EH (cell line): ENCODE data around the gene CARD16.
"Not testable (repeated sequence)": the region's sequence is repeated elsewhere in the genome, so short reads cannot be mapped to it uniquely, and the experiment has no call there.

Experiments used
- DNase-seq: peaks from one replicate; pipeline ENCODE4 v3.0.0-alpha.2; 2015; ENCODE audit warnings: low read depth

CARD16 gene

DNA sequence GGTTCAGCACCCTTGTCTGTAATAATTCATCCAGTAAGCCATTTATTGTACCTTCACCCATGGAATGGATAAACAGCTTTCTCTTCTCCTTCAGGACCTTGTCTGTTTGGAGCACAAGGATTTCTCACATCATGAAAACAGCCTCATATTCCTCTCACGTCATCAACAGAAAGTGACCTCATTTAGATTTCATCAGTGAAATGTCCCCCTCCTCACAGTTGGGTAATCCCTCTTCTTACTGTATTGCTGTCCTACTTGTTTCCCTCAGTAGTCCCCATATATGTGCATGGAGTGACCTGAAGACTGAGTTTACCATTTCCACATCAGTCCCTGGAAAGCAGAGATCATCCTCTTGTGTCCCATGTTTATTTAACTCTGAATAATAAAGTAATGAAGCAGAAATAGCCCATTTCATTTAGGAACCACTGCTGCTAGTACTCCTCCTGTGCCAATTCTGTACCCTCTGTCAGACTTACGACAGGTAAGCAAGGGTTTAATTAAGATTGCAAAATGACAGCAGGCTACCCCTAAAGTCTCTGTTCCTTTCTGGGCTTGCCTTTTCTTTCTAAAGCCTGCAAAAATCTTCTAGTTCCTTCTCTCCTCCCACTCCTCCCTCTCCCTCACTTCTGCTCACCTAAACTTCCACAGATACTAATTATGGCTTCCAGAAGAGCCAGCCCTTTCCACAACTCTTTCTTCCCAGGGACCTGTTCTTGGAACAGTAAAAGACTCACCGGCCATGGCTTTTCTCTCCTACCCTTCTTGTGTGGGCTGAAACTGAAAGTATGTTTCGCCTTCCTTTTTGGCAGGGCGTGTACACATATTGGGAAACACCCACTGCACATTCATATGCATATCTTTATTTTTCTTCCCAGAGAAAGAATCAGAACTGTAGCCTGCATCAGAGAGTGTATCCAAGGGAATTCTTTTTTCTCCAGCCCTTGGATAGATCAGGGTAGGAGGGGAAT lies at the start of gene CARD16:
Gene CARD16 (minus strand): TSS at position 779 of the 968 bp plus-strand sequence. CDS start 38 bp downstream, at position 741.
- peak; percentile 42 for DNase-seq

DNA sequence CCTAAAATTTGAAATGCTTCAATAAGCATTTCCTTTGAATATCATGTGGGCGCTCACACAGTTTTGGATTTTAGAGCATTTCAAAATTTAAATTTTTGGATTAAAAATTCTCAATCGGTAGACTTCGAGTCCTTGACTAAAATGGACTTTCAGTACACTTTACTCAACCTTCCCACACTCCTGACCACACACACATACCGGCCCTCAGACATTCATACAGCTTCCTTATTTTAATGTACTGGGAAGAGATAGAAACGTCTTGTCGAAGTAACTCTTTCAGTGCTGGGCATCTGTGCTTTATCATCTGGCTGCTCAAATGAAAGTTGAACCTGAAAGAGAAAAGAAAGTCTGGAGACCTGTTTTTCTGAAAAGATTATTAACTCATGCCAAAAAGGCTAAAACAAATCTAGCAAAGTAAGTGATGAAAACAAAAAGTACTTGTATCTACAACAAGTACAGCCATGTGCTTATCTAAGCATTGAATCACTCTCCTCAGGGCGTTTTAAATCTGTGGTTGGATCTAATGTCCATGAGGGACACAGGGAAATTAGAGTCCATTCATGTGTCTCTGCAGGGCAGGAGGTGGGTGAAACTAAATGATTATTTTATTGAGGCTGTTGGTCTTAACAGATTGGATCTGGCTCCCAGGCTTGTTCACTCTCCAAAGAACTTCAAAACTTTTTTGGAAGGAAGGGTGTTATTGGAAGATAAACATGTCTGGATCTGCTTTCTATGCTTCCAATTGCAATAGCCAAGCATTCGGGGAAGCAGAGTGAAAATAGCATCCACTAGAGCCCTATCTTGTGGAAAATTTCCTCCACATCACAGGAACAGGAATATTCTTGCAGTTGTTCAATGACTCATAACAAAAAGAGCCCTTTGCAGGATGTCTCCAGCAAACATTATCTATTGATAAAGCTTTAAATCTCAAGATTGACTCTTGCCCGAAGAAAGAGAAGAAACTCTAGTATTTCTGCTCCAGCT lies 47.4 kb upstream of the CARD16 start:
- peak; percentile 64 for DNase-seq

DNA sequence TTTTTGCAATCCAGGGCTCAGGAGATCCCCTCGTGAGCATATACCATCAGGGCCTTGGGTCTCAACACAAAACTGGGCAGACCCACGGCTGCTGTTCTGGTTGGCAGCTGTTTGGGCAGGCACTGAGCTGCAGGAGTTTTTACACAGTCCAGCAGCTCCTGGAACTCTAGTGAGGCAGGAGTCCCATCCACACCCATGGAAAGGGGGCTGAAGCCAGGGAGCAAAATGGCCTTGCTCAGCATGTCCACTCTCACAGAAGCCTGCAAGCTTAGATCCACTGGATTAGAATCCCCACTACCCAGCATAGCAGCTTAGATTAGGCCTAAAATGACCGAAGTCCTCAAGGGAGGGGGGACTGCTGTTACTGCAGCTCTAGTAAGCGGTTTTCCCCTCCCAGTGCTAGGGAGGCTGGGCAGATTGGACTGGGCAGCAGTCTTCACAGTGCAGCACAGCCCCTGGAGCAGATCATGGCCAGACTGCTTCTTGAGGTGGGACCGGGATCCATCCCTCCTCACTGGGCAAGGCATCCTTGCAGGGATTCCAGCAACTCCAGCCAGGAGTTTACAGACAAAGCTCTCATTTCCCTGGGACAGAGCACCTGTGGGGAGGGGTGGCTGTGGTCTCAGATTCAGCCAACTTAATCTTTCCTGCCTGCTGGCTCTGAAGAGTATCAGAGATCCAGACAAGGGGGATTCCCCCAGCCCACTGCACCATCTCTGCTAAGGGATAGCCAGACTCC lies 36.4 kb upstream of the CARD16 start:
- no peak for DNase-seq

DNA sequence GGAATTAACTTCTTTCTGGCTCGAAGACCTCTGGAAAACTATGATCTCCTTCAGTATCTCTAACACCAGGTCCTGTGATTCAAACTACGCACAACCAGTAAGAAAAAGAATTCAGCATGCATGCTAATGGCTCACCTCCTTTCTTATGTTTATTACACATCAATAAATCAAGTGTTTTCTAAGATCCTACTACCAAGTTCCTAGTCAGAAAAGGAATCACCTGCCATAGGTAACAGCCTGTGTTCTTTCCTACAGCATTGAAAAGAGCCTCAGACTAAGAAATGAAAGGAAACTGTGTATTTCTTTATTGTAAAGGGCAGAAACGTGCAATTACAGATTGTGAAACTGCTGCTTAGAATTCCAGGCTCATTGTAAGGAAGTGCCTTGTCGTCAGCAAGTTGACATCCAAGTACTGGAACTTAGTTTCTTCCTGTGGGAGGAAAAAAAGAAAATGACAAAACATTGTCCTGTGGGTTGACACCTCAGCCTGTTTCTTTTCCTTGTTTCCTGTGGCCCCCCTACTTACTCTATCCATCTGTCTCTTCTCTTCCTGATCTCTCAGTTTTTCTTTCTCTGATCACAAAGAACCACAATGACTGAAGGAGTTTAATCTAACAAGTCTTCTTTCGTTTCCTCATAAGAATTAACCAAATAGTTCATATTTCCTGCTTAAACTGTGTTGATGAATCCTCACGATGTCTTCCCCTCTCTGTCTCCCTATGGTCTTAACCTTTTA lies 35.2 kb upstream of the CARD16 start:
- peak; percentile 32 for DNase-seq

DNA sequence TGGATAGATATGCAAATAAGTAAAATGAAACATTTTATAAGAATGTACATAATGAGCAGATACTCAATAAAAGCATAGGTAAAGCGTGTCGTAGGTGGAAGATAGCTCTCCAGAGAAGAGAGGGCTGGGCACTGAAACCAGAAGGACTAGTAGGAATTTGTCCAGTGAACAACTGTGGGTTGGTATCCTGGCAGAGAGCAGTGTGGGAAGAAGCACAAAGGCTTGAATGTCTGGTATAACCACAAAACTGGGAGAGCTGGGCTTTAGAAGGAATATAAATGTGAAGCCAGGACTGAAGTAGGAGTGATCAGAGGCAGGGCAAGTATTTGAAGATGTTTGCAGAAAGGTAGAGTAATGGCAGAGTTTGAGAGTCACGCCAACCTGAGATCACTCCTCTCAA lies 33.1 kb upstream of the CARD16 start:
- DNase-seq, result no peak

DNA sequence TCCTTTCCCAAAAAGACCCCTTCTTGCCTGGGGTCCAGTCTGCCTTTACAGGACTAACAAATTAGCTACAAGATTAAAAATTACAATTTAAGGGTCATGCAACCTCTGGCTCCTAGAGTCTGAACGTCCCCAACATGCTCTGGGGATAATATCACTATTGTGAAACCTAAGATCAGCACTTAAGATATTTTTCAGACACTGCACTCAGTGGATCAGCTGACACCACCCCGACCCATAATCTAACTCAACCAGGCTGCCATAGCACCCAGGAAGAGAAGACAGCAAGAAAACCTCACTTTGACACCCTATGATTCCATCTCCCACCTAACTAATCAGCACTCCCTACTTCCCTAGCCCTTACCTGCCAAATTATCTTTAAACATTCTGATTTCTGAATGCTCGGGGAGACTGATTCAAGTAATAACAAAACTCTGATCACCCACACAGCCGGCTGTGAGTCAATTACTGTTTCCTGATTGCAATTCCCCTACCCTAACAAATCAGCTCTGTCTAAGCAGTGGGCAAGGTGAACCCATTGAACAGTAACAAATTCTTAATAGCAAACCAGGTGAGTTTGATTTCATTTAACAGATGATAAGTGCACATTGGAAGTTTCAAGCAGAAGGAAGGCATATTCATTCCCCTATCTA lies 32.1 kb upstream of the CARD16 start:
- DNase-seq, result not testable (repeated sequence)

DNA sequence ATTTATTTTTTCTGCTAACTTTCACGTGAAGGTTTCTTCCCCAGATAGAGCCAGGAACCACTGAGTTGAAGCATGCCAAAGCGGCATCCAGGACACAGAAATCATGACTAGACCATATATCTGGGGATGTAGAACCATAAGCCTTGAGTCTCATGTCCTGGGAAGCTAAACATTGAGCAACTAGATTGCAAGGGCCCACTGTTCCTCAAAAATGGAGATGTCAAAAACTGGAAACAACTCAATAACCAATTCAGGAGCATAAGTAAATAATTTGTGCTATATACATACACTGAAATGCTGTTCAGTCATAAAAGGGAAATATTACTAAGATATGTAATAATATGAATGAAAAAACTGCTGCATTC lies 29.0 kb upstream of the CARD16 start:
- DNase-seq, result no peak

DNA sequence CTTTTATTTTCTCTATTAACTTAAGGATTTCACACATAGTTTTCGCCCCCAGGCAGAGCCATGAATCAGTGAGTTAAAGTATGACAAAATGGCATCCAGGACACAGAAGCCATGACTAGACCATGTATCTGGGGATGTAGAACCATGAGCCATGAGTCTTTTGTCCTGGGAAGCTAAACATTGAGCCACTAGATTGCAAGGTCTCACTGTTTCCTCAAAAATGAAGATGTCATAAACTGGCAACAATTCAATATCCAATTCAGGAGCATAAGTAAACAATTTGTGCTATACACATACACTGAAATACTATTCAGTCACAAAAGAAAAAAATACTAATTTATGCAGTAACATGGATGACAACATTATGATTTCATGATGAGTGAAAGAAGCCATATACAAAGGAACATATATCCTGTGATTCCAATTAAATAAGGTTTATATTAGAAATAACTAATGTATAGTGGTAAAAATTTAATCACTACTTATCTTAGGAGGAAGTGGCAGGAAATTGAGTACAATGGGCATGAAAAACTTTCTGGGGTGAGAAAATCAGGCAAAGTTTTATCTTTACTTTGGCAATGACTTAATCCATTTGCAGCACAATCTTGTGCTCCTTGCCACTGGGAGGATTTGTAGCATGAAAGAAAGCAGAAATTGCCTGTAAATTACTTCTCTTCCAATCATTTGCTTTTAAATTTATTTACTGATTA lies 28.5 kb upstream of the CARD16 start:
- DNase-seq, result peak; percentile 4

DNA sequence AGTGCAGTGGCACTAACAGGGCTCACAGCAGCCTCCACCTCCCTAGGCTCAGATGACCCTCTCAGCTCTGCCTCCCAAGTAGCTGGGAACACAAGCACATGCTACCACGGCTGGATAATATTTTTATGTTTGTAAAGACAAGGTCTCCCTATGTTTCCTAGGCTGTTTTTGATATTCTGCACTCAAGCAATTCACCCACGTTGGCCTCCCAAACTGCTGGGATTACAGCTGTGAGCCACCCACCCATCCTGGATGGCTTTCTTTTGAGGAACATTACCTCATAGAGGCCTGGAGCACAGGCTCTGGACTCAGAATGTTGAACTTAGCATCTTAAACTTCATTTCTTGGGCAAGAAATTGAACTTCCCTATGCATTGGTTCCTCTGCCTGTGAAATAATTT lies 26.9 kb upstream of the CARD16 start:
- DNase-seq, result not testable (repeated sequence)

DNA sequence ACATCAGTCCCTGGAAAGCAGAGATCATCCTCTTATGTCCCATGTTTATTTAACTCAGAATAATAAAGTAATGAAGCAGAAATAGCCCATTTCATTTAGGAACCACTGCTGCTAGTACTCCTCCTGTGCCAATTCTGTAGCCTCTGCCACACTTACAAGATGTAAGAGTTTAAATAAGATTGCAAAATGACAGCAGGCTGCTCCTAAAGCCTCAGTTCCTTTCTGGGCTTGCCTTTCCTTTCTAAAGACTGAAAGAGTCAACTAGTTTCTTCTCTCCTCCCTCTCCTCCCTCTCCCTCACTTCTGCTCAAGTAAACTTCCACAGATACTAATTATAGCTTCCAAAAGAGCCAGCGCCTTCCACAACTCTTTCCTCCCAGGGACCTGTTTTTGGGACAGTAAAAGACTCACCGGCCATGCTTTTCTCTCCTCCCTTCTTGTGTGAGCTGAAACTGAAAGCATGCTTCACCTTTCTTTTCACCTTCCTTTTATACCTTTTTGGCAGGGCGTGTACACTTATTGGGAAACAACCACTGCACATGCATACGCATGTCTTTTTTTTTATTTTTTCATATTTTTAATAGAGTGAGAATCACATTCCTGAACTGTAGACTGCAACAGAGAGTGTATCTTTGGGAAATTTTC lies 26.1 kb upstream of the CARD16 start:
- DNase-seq, result no peak

DNA sequence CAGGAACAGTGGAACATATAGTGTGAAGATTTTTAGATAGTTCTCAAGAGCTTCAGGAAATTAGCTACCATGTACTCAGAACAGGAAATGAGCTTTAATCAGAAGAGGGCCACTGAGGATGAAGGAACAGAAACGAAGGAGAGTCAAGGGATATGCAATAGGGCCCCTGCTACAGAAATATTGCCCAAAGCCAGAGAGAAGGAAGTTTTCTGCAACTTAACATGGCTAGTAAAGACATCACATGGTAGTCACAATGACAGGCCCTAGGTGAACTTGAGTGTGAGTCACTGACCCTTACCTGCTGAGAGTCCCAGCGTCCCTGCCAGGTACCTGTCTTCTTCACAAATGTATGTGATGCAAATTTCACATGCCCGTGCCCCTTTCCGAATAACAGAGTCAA lies 25.2 kb upstream of the CARD16 start:
- no peak for DNase-seq

DNA sequence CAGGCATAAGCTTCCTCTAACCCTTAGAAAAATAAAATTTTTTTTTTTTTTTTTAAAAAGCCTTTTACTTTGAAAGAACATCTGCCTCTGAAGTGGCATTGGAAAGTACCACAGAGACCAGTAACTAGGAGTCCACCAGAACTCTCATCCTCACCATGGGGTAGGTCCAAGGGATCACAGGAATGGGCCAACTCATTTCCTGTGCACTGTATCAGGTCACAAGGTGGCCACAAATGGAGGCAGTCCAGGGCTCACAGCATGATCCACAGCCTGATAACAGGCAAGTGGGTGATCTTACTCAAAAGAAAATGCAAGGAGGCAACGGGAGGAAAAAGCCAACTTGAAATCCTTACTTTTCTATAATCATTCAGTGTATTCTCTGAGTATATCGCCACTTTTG lies 24.6 kb upstream of the CARD16 start:
- not testable (repeated sequence) for DNase-seq

DNA sequence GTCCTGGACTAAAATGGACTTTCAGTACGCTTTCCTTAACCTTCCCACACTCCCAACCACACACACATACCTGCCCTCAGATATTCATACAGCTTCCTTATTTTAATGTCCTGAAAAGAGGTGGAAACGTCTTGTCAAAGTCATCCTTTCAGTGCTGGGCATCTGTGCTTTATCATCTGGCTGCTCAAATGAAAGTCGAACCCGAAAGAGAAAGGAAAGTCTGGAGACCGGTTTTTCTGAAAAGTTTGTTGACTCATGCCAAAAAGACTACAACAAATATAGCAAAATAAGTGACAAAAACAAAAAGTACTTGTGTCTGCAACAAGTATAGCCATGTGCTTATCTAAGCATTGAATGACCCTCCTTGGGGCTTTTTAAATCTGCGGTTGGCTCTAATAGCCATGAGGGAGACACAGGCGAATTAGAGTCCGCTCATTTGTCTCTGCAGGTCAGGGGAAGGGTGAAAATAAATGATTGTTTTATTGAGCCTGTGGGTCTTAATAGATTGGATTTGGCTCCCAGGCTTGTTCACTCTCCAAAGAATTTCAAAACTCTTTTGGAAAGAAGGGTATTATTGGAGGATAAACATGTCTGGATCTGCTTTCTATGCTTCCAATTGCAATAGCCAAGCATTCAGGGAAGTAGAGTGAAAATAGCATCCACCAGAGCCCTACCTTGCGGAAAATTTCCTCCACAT lies 18.3 kb upstream of the CARD16 start:
- DNase-seq, result not testable (repeated sequence)

DNA sequence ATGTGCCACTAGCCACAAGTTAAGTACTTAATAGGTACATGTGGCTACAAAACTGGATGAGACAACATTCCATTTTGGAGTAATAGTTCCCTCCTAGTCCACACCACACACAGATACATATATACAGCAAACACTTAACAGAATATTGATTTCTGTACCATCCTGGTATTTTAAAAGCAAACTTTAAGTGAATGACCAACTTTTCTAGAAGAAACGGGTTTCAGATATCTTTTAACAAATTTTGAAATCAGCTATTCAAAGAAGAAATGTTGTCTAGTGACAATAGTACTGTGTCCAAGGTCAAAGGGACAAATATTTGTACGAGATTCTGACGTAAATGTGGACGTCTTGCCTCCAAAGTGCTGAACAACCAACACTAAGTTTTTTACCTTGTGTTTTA lies 12.3 kb upstream of the CARD16 start:
- DNase-seq, result no peak

DNA sequence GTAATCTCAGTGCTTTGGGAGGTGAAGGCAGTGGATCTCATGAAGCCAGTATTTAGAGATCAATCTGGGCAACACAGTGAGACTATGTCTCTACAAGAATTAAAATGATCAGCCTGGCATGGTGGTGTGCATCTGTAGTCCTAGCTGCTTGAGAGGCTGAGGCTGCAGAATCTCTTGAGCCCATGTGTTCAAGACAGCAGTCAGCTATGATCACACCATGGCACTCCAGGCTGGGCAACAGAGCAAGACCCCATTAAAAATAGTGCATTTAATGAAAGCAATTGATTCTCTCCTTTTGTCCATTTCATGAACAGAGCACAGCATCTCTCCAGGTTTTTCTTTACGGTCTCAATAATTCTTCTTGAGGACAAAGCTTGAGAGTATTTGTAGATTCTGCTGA lies 11.3 kb upstream of the CARD16 start:
- no peak for DNase-seq

DNA sequence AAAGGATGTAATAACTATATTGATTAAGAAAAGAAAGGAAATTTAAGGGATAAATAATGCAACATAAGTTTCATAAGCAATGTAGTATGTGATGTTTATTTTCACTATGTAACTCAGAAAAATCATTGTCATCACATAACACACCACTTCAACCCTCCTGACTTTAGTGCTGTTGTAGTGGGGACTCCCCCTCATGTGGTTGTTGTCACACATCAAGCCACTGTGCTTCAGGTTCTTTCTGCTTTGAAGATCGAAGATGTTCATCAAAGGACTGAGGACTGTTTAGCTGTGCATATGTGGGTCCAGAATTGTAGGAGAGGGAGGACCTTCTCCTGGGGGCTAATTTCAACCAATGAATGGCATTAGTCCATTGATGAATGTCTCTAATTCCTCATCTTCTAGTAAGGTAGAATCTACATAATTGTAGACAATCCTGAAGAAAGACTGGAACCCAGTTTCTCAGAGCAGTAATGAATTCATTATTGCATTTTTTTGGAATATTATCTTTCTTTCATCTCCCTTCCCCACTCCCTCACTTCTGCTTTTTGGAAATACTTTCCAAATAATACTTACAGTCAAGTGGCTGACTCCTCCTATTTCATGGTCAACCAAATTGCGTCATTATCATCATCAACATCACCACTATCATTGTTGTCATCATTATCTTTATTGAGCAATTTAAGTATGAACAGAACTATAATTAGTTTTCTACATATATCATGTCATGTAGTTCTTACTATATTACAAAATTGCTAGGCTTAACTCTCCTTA lies 9.8 kb upstream of the CARD16 start:
- DNase-seq, result no peak

DNA sequence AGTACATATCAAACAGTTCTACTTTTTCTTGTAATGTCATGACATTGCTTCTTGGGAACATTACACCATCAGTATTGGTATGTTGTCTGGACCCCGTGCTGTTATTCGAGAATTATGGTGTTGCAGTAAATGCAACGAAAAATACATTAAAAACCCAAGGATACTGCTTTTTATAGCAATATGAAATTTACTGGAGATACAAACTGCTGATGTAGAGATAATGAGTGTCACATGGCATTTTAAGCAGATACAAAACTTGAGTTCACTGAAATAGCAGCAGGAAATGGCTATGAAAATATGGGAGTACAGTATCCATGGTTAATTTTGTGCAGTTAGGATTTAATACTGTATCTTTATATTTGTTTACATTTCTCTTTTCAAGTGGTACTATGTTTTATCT lies 7.4 kb upstream of the CARD16 start:
- DNase-seq, result no peak

DNA sequence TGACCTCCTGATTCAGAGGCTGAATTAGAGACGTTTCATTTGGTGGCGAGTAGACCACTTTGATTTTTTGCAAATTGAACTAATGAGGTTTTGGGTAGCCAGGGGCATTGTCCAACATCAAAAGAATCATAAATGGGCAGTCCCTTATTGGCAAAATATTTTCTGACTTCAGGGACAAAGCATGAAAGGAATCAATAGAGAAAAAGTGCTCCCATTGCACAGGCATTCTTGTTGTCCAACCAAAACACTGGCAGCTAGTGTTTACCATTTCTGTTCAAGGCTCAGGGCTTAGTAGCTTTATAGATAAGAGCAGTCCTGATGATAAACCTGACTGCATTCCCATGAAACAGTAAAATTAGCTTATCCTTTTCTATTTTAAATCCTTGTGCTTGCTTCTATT lies 6.4 kb upstream of the CARD16 start:
- DNase-seq, result no peak
